Daoy (cell line): ENCODE results near the gene COL3A1. TPM values are rescaled to one million over a fixed set of nuclear protein-coding genes. Genes with fewer than 3 reads are reported as not detected.

Experiments
- total RNA-seq: library from RNA; depleted of rRNA; stranded (reverse); fragments of >200 nt; shearing (Covaris generic); gene quantifications from 2 replicates; pipeline ENCODE4 v1.2.3, GENCODE V29; 2014; rRNA removed

The COL3A1 gene
- total RNA-seq, 1 experiment from 2014 or later = 9.3 TPM

Other genes with a start within 250 kb of the COL3A1 start
- gene COL5A2, start 205.4 kb downstream of the COL3A1 start, total RNA-seq = 34.9 and 41.7 TPM in 2 replicates